ENCODE data around the gene DGCR2. TPM values are rescaled to one million over a fixed set of nuclear protein-coding genes. Genes with fewer than 3 reads are reported as not detected.
"Not testable (repeated sequence)": the region's sequence is repeated elsewhere in the genome, so short reads cannot be mapped to it uniquely, and the experiment has no call there.

The DGCR2 gene
- polyA plus RNA-seq, 3 donors: 66.1 to 84.0 (median 72.6) TPM

- no peak for DNase-seq (ENCODE audit: extremely low read depth in 1 of 11, low read depth in 9 of 11, low spot score in 4 of 11)
These were observed 82.8 kb downstream of the DGCR2 start for GRCh38 chr22:19039448-19039780.

- DNase-seq (ENCODE audit: extremely low read depth in 1 of 11, low read depth in 9 of 11, low spot score in 4 of 11): no peak
These were observed 83.3 kb downstream of the DGCR2 start for GRCh38 chr22:19038728-19039447.

DNA sequence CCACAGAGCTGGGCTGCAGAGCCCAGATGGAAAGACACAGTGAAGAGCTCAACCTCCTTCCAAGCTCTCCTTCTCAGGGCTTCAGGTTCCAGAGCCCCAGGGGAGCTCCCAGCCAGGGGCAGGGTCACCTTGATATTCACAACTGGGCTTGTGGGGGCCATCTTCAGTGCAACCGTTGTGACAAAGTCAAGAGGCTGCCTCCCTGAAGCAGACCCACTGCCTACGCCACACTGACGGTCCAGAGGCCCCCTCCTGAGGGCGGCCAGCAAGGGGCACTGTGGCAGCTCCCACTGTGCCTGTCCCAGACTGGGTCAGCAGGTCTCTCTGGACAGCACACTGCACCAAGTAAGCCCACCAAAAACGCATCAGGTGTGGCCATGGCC, 84.1 kb downstream of the DGCR2 start:
- DNase-seq (ENCODE audit: extremely low read depth in 1 of 11, low read depth in 9 of 11, low spot score in 4 of 11): no peak

DNA sequence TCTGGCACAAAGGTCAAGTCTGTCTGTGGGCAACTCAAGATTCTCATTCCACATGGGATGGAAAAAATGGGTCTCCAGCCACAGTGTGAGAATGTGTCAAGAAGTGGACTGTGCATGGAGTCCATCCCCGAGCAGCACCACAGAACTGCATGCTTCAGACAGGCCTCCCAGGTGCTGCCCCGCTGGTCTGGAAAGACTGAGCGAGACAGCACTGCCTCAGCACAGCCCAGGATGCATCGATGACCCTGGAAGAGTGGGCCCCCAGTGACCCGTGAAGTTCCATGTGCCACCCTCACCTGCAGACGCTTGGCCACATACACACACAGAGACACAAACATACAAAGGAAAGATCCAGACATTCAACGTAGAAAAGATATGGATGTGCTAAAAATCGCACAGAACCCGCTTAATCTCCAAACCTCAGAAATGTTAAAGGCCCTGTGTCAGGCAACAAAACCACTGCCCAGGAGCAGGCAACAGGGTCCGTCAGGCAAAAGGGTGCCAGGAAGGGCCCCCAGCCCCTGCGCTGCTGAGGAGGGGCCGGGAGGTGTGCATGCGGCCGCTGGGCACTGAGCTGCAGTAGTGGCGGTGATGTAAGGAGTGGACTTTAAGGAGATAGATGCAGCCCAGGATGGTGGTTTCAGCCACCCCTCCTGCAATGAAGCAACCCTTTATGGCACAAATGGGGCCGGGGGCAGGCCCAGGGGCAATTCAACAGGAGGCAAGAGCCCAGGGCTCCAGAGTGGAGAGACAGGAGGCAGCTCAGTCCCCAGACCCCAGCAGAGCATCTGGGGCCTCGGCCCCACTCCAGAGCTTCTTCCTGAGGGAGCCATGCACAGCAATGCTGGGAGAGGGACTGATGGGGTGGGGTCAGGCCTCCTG, 84.7 kb downstream of the DGCR2 start:
- no peak for DNase-seq (ENCODE audit: extremely low read depth in 1 of 11, low read depth in 9 of 11, low spot score in 4 of 11)

DNA sequence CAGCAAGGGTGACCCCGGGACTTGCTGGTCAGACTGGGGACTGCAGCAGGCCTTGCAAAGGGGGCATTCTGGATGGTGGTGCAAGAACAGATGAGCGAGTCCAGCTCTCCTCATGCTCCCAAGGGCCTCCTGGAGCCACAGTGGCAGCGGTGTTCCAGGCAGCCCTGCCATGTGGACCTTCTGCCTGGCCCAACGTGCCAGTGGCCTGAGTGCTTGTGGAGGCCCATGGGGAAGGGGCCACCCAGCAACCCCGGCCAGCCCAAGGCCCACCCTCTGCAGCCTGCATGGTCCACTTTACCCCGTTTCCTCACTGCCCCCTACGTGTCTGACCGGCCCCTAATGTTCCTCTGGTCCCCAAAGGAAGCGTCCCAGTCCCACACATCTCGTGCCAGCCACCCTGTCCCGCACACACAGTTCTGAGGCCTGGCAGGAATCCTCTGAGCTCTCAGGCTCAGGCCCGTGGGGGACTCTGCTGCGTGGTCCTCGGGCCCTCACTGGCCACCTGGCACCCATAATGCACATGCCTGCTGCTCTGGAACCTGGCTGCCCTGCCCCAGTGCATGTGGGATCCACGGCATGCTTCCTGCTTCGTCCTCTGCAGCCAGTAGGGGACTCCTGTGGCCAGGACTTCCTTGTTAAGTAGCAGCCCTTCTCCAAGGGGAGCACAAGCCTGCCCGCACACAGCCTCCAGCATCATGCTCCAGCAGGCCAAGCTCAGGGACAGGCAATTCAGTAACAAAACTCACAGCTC, 85.5 kb downstream of the DGCR2 start:
- DNase-seq (ENCODE audit: extremely low read depth in 1 of 11, low read depth in 9 of 11, low spot score in 4 of 11): no peak

DNA sequence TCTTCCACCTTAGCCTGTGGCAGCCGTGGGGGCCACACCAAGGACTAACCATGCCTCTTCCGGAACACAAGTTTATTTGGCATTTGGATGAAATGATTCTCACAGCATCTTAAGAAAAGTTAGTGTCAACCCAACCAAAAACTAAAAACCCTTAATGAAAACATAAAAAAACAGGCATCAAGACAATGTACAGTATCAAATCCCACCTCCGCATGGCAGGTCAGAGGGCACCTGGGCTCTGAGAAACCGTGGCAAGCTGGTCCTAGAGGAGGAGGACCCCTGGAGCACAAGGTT, 86.0 kb downstream of the DGCR2 start:
- no peak for DNase-seq (ENCODE audit: extremely low read depth in 1 of 11, low read depth in 9 of 11, low spot score in 4 of 11)

- DNase-seq (ENCODE audit: extremely low read depth in 1 of 11, low read depth in 9 of 11, low spot score in 4 of 11): peak in 2 of 11 donors; percentile 11 to 15
These were observed 86.6 kb downstream of the DGCR2 start for GRCh38 chr22:19035474-19036228.

DNA sequence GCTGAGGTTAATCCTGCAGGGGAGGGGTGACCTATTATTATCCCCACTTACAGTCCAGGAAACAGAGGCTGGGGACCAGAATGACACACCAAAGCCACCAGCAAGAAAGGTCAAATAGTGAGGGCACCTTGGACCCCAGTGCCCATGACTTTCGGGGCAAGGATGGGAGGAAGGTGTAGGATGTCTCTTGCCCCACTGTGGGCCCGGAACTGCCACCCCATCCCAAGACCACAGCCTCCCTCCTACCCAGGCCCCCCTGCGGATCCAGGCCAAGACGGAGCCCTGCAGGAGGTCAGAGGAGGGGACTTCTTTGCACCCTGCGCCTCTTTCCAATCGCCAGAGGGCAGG, 87.1 kb downstream of the DGCR2 start:
- not testable (repeated sequence) for DNase-seq (ENCODE audit: extremely low read depth in 1 of 11, low read depth in 9 of 11, low spot score in 4 of 11)

GRCh38 chr22:19034724-19035120, 87.5 kb downstream of the DGCR2 start:
- DNase-seq (ENCODE audit: extremely low read depth in 1 of 11, low read depth in 9 of 11, low spot score in 4 of 11): not testable (repeated sequence)

DNA sequence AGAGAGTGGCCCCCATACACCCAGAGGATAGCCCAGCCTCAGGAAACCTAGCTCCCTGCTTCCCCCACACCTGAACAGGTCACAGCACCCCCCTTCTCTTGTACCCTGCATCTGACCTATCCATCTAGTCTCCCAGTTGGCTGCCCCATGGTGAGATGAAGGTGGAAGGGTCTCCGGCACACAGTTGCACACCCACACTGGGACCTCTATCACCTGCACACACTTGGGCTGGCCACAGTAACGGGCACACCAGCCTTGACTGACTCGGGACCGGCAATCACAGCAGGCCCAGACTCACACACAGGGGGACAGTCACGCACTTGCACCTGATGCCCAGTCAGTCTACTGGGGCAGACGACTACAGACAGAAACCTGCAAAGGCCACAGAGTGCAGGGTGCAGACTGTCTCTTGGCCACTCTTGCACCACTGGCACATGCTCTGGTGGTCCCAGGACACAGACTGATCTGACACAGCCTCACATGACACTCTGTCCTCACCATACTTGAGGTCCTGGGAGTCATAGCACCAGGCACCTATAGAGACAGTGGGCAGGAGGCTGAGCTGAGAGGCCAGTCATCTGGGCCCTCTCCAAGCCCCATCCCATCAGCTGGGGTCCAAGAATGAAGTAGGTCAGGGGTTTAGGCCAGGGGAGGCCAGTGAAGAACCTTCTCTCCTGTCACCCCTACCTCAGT, 88.0 kb downstream of the DGCR2 start:
- DNase-seq (ENCODE audit: extremely low read depth in 1 of 11, low read depth in 9 of 11, low spot score in 4 of 11): not testable (repeated sequence)

DNA sequence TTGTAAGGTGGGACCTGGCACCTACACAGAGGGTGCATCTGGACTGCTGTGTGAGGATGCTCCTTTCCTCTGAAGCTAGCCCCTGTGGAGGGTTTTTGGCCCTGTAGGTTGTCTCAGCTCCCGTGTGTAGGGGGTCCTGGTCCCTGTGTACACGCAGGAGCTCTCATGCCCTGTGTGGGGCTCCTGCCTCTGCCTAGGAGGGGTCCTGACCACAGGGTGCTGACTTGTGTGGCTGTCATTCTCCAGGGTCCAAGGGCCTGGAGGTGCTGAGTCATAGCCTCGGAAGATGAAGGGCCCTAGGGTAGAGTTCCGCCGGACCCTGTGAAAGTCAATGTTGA, 88.7 kb downstream of the DGCR2 start:
- DNase-seq (ENCODE audit: extremely low read depth in 1 of 11, low read depth in 9 of 11, low spot score in 4 of 11): not testable (repeated sequence)

- DNase-seq (ENCODE audit: extremely low read depth in 1 of 11, low read depth in 9 of 11, low spot score in 4 of 11): not testable (repeated sequence)
These were observed 89.2 kb downstream of the DGCR2 start for GRCh38 chr22:19032898-19033567.

- DNase-seq (ENCODE audit: extremely low read depth in 1 of 11, low read depth in 9 of 11, low spot score in 4 of 11): not testable (repeated sequence)
These were observed 89.9 kb downstream of the DGCR2 start for GRCh38 chr22:19032156-19032785.

- not testable (repeated sequence) for DNase-seq (ENCODE audit: extremely low read depth in 1 of 11, low read depth in 9 of 11, low spot score in 4 of 11)
These were observed 91.3 kb downstream of the DGCR2 start for GRCh38 chr22:19030889-19031252.

DNA sequence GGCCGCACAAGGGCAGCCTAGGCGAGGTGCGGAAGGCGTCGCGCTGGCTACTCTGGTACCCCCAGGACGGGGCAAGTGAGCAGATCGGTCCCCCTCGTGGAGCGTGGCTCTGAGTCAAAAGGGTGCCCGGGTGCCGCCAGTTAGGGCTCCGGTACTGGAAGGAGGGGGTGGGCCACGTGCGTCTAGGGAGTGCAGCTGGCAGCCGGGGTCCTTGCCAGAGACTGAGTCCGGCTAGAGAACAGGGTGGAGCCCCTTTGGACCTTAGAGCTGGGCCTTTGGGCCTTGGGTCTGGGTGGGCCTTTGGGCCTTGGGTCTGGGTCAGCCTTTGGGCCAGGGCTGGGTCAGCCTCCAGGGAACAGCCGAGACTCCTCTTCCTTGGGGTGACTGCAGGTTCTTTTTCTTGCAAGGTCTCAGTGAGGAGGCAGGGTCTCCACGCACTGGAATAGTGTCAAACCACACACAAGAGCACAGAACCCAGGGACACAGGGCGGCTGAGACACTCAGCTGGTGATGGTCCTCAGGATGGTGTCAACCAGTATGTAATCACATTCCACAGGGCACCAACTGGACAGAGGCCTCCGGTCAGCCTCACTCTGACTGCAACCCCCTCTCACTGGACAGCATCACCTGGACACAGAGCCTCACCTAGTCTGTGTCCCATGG, 91.9 kb downstream of the DGCR2 start:
- DNase-seq (ENCODE audit: extremely low read depth in 1 of 11, low read depth in 9 of 11, low spot score in 4 of 11): not testable (repeated sequence)

DNA sequence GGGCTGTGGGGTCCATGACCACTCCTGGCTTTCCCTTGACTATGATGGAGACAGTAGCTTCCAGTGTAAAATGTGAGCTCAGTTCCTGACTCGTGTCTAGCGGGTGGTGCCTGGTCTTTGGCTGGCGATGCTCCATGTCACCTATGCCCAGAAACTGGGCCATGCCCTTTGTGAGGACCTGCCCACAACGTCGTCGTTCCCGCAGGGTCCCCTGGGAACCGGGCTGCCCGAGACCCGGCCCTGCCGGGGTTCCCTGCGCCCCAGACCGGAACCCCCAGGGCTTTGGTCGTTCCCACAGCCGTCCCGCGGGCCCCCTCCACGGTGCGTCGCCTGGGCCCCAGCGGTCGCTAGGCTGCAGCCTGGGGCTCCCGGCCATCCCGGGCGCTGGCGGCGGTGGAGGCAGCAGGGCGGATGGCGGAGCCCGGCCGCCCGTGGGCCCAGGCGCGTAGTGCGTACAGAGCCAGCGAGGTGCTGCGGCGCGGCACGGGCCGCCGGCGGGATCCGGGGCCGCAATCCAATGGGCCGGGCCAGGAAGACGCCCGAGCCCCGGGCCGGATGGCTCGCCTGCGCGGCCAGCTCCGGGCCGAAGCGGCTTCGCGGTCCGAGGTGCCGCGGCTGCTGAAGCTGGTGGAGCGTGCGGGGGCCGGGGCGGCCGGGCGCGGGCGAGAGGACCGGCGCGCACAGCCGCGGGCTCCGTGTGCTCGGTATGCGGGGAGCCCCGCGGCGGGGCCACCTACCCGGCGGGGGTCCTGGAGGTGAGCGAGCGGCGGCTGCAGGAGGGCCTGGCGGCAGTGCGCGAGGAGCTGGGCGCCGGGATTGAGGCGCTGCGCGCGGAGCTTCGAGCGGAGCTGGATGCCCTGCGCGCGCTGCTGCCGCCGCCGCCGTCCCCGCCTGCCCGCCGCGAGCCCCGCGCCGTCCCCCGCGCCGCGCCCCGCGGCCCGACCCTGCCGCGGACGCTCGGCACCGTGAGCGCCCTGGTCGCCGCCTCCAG, 92.8 kb downstream of the DGCR2 start:
- not testable (repeated sequence) for DNase-seq (ENCODE audit: extremely low read depth in 1 of 11, low read depth in 9 of 11, low spot score in 4 of 11)

Measured in renal cortex interstitium (tissue), 11 donors.